ENCODE data around the gene NME1.

NME1 gene

GRCh38 chr17:51155416-51155815, 2.1 kb downstream of the NME1 start:
- Histone ChIP-seq H4K20me1 (ENCODE audit: insufficient read depth, low read length) (no peaks in the 10 kb centered on the region), H2AFZ (ENCODE audit: low read length) (no peak overlapping the region), H3K79me2 (ENCODE audit: insufficient read depth, low read length) (peaks cover 37% of the 10 kb centered on the region), H3K27ac (ENCODE audit: low read depth, low read length, poor library complexity, severe bottlenecking) (no peak overlapping the region), H3K9me3 (ENCODE audit: low read length) (no peaks in the 10 kb centered on the region), H3K27me3 (ENCODE audit: insufficient read depth, low read length) (no peaks in the 10 kb centered on the region), H3K4me2 (ENCODE audit: low read length) (peak overlapping the region; percentile 95), H3K9ac (ENCODE audit: low read length) (no peak overlapping the region; the same call in 1 of the 2 replicates), H3F3A (ENCODE audit: insufficient read depth, low read length) (no peaks in the 10 kb centered on the region), H3K36me3 (ENCODE audit: insufficient read depth, low read length) (peaks cover 54% of the 10 kb centered on the region), H3K4me1 (ENCODE audit: insufficient read depth, low read length, severe bottlenecking) (peaks cover 26% of the 10 kb centered on the region), H3K9me2 (ENCODE audit: low read depth, low read length) (no peaks in the 10 kb centered on the region), H3K4me3 (ENCODE audit: low read depth, low read length, poor library complexity, severe bottlenecking) (no peak overlapping the region)
- TF ChIP-seq EZH2 (IDR thresholded peaks at IDR 0.05; ENCODE audit: borderline replicate concordance, low read length), result no peak
- TF ChIP-seq, protein P1, sequence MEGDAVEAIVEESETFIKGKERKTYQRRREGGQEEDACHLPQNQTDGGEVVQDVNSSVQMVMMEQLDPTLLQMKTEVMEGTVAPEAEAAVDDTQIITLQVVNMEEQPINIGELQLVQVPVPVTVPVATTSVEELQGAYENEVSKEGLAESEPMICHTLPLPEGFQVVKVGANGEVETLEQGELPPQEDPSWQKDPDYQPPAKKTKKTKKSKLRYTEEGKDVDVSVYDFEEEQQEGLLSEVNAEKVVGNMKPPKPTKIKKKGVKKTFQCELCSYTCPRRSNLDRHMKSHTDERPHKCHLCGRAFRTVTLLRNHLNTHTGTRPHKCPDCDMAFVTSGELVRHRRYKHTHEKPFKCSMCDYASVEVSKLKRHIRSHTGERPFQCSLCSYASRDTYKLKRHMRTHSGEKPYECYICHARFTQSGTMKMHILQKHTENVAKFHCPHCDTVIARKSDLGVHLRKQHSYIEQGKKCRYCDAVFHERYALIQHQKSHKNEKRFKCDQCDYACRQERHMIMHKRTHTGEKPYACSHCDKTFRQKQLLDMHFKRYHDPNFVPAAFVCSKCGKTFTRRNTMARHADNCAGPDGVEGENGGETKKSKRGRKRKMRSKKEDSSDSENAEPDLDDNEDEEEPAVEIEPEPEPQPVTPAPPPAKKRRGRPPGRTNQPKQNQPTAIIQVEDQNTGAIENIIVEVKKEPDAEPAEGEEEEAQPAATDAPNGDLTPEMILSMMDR (IDR thresholded peaks at IDR 0.05; ENCODE audit: low read length), result no peak

- H2AFZ ChIP-seq (ENCODE audit: low read length), result no peak overlapping the region
- no peaks in the 10 kb centered on the region for H3K27me3 ChIP-seq (ENCODE audit: insufficient read depth, low read length)
- H3K9me2 ChIP-seq (ENCODE audit: low read depth, low read length), result no peaks in the 10 kb centered on the region
- no peaks in the 10 kb centered on the region for H3K9me3 ChIP-seq (ENCODE audit: low read length)
- H3K79me2 ChIP-seq (ENCODE audit: insufficient read depth, low read length), result peaks cover 28% of the 10 kb centered on the region
- H4K20me1 ChIP-seq (ENCODE audit: insufficient read depth, low read length), result no peaks in the 10 kb centered on the region
- H3K36me3 ChIP-seq (ENCODE audit: insufficient read depth, low read length), result peaks cover 84% of the 10 kb centered on the region
- no peaks in the 10 kb centered on the region for H3F3A ChIP-seq (ENCODE audit: insufficient read depth, low read length)
- peaks cover 14% of the 10 kb centered on the region for H3K4me1 ChIP-seq (ENCODE audit: insufficient read depth, low read length, severe bottlenecking)
- no peak overlapping the region for H3K27ac ChIP-seq (ENCODE audit: low read depth, low read length, poor library complexity, severe bottlenecking)
- H3K4me2 ChIP-seq (ENCODE audit: low read length), result no peak overlapping the region
- H3K9ac ChIP-seq (ENCODE audit: low read length), result no peak overlapping the region
- TF ChIP-seq, protein P1 (IDR thresholded peaks at IDR 0.05; ENCODE audit: low read length), result no peak
- no peak for TF ChIP-seq EZH2 (IDR thresholded peaks at IDR 0.05; ENCODE audit: borderline replicate concordance, low read length)
- H3K4me3 ChIP-seq (ENCODE audit: low read depth, low read length, poor library complexity, severe bottlenecking), result no peak overlapping the region
Measured at GRCh38 chr17:51159604-51160003, 6.2 kb downstream of the NME1 start.

DNA sequence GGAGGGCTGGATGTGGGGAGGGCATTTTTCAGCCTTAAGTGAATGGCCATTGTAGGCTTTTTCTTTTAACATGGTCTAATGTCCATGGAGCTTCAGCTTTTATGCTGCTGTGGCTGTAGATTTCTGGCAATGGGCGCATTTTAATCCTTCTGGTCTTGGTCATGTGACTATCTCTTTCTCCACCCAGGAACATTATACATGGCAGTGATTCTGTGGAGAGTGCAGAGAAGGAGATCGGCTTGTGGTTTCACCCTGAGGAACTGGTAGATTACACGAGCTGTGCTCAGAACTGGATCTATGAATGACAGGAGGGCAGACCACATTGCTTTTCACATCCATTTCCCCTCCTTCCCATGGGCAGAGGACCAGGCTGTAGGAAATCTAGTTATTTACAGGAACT, 8.2 kb downstream of the NME1 start:
- H3K27ac ChIP-seq (ENCODE audit: low read depth, low read length, poor library complexity, severe bottlenecking), result no peak overlapping the region
- H3K27me3 ChIP-seq (ENCODE audit: insufficient read depth, low read length), result no peaks in the 10 kb centered on the region
- H3K9me2 ChIP-seq (ENCODE audit: low read depth, low read length), result no peaks in the 10 kb centered on the region
- H3K4me2 ChIP-seq (ENCODE audit: low read length), result no peak overlapping the region
- TF ChIP-seq, protein P1 (IDR thresholded peaks at IDR 0.05; ENCODE audit: low read length), result no peak
- TF ChIP-seq EZH2 (IDR thresholded peaks at IDR 0.05; ENCODE audit: borderline replicate concordance, low read length), result no peak
- H3K79me2 ChIP-seq (ENCODE audit: insufficient read depth, low read length), result peaks cover 11% of the 10 kb centered on the region
- no peak overlapping the region for H3K4me3 ChIP-seq (ENCODE audit: low read depth, low read length, poor library complexity, severe bottlenecking)
- no peaks in the 10 kb centered on the region for H3F3A ChIP-seq (ENCODE audit: insufficient read depth, low read length)
- H2AFZ ChIP-seq (ENCODE audit: low read length), result no peak overlapping the region
- H3K4me1 ChIP-seq (ENCODE audit: insufficient read depth, low read length, severe bottlenecking), result peaks cover 11% of the 10 kb centered on the region
- peaks cover 73% of the 10 kb centered on the region for H3K36me3 ChIP-seq (ENCODE audit: insufficient read depth, low read length)
- no peaks in the 10 kb centered on the region for H4K20me1 ChIP-seq (ENCODE audit: insufficient read depth, low read length)
- H3K9ac ChIP-seq (ENCODE audit: low read length), result no peak overlapping the region
- no peaks in the 10 kb centered on the region for H3K9me3 ChIP-seq (ENCODE audit: low read length)

Measured in OCI-LY1 (cell line).